NOMO-1 treated with DMSO at 0.1 percent for 48 hours (cell line): Measurements from ENCODE around the gene TAAR2.
"Not testable (repeated sequence)": the region's sequence is repeated elsewhere in the genome, so short reads cannot be mapped to it uniquely, and the experiment has no call there.

Source experiments
- DNase-seq: peaks from one replicate; lab custom pipeline; 2025; ENCODE audit not compliant: unreplicated experiment; lab: John Stamatoyannopoulos, UW

TAAR2 gene

DNA sequence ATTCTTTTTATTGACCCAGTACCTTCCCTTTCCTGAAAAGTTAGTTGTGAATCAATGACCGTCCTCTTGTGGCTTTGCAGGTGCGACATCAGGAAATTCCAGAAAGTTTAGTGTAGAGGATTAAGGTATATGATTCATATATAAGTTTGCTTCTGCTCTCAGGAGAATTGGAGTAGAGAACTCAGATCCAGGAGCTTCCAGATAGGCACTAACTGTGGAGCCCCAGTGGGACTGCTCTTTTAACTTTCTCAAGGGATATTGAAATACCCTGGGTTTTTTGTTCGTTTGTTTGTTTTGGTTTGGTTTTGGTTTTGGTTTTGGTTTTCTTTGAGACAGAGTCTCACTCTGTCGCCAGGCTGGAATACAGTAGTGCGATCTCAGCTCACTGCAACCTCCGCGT is 9.5 kb downstream of the TAAR2 start:
- DNase-seq, result no peak

DNA sequence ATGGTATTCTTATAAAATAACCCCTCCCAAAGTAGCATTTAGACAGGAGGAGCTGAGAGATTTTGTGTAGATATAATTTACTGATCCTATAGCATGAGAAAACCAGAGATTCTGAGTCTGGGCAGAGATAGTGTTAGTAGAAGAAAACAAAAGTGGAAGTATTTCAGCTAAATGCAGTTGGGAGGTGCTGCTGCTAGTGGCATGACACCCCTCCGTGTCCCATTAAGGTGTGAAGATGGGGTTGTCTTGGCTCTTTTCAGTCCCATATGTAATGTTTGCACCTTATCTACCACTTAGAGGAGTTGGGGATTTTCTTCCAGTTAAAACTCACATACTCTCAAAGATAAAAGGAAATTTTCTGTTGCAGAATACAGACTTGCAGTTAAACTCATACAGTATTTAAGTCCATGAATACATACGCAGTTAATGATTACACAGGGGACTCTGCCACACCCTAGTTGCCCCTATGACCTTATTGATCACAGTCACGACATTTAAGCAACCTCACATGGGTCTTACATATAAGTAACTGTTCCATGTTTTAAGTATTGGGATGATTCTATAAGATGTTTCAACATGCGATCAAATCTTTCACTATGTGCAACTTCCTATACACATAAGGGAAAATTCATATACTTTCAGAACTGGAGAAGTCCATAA is 11.5 kb downstream of the TAAR2 start:
- no peak for DNase-seq

DNA sequence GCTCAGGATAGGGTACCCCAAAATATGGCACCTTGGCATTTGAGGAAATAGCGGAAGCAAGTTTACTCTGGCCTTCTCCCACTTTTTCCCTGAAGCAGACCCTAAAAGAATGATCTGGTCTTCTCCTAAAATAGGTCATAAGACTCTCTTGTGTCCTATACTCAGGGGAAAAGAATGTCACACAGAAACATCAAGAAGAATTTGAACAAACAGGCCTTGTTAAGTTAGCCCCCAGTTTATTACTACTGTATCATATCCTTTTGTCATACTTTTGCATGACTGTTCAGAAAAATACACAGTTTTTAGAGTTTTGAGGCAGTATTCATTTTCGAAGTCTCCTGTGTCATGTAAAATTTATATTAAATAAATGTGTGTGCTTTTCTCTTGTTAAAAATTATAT is 12.5 kb downstream of the TAAR2 start:
- DNase-seq, result no peak

DNA sequence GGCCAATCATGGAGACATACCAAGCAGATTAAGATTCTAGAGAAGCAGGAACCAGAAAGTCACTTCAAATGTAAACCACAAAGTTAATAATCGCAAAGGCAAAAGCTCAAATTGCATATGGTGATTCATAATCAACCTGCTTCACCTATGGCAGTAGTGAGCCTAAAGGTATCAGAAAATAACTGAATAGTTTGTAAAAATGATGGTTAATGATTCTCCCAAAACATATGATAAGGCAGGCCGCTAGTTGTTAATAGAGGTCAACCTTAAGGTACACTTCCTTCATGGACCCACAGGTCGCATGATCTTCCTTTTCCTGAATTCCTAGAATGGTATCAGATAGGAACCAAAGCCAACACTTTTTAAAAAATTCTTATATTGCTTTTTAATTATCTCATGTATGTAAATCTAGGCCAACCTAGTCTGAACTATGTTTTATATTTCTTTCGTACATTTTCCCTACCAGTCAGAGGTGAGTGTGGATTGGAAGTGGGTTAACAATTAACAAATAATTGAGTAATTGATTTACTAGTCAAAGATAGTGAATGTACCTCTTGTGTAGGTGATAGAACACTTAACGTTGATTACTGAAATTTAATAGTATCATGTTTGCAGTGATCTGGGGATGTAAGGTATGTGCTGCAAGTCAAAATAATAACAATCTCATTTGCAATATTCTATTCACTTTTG is 16.4 kb downstream of the TAAR2 start:
- DNase-seq, result no peak

DNA sequence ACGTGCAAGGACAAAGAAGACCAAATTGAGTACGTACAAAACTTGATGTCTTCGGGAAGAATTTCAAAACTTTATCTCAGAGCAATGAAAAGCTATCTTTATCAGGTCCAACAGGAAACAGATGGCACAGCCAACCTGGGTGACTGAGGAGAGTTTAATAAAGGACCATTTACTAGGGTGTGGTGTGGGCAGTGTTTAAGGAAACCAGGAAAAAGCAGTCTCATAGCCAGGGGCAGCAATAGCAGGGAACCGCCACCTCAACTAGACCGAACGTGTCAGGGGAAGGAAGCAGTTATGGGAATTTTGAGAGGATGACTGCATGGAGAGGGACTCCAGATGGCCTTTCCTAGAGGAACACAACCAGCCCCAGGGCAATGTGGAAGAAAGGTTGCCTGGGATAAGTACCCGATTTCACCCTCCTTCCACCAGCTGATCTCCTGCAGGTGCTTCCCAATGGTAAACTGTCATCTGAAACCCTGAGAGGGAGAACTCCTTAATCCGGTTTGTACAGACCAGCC is 19.4 kb downstream of the TAAR2 start:
- DNase-seq, result no peak

DNA sequence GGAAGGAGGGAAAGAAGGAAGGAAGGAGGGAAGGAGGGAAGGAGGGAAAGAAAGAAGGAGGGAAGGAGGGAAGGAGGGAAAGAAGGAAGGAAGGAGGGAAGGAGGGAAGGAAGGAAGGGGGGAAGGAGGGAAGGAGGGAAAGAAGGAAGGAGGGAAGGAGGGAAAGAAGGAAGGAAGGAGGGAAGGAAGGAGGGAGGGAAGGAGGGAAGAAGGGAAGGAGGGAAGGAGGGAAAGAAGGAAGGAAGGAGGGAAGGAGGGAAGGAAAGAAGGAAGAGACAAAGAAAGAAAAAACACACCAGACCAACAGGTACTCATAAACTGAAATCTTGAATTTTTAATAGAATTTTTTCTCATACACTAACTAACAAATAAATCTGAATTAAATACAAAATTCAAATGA is 23.2 kb downstream of the TAAR2 start:
- not testable (repeated sequence) for DNase-seq

DNA sequence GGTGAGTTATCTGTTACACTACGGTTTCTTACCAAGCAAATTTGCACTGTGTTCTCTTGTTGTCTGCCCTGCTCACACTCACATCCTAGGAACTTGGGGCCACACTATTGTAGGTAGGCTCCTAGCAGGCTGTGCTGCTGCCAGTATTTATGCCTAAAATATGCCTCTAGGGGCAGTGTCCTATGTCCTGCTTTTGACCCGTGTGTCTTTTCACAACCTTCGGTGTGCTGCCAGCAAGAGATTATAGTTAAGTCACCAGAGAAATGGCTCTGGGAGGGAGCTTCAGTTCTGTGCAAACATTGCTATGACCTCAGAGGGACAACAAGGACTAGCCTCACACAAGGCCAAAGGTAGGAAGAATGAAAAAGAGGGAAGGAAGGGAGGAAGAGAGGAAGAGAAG is 25.6 kb downstream of the TAAR2 start:
- no peak for DNase-seq

DNA sequence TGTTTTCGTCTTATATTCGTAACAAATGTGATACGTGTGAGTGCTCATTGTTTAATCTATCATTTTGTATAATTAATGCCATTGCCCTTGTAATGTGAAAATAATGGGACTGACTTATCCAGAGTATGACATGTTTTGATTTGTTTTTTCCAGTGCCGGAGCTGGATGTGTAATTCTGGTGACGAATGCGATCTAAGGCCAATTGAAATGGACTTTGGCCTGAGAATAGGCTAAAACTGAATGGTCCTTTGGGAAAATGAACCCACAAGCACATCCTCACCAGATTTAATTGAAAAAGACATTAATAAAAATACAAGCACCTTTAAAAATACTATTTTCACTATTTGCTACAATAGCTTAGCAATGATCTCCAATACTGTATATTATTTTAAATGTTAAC is 27.9 kb downstream of the TAAR2 start:
- DNase-seq, result no peak

DNA sequence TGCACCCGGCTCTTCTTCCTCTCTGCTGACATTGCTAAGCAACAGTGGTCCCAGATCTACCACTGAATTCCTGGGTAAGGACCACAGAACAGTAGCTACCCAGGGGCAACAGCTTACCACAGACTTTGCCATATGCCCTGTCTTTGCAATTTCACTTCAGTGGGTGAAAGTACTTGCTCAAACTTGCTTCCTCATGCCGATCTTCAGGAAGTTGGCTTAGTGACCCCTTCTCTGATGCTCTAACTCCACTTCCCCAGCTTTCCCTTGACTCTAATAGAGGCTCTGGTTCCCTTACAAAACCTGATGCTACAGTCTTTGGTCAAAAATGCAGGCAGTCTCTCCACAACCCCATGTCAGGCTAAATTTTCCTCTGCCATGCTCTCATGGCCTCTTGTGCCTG is 31.2 kb downstream of the TAAR2 start:
- DNase-seq, result peak; percentile 28

DNA sequence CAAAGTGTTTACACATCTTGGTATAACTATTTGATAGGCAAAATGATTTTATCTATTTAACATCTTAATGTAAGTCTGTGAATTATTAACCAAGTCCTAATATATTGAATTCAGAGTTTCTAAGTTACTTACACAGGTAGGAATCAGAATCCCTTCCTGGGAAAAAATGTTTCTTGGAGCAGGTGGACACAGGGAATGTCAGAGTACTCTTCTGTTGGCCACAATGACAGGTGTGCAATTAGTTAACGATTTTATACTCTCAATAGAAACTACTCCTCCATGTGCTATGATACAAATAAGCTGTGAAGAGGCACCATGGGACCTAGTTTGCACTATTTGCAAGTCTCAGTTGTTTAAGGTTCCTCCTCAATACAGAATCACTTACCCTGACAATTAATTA is 33.7 kb downstream of the TAAR2 start:
- DNase-seq, result no peak

DNA sequence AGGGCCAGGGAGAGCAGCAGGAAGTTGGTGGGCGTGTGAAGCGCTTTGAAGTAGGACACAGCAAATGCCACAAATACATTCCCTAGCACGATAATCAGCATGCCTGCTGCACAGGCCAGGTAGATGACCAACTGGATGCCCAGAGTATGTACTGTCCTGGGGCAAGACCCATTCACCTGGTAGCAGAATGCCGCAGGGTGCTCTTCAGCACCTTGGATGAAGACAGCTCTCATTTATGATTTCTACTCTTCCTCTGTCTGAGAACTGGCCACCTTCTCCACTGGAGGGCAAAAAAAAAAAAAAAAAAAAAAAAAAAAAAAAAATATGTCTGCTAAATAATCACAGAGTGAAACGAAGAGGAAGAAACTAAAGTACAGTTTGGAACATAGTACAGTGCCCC is 34.6 kb downstream of the TAAR2 start, which contains the start of gene TAAR5:
TAAR5 (minus strand) TSS at position 288 of the 400 bp plus-strand sequence; CDS start at position 233, 55 bp downstream.
- no peak for DNase-seq

DNA sequence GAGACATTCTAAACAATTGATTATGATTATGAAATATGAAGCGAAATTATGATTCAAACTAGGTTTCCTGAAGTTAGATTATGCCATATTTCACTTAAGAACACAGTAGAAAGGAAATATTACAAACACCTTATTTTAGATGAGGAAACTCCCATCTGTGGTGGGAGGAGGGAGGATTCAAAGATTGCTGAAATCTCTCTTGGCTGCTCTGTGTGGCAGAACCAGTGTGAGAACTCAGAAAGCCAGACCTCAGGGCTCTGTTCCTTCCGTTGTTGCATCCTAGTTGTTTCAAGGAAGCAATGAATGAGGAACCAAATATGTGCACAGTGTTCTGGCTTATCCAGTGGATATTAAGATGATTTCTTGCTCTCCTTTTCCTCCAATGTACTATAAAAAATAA is 36.7 kb downstream of the TAAR2 start:
- DNase-seq, result peak; percentile 47

DNA sequence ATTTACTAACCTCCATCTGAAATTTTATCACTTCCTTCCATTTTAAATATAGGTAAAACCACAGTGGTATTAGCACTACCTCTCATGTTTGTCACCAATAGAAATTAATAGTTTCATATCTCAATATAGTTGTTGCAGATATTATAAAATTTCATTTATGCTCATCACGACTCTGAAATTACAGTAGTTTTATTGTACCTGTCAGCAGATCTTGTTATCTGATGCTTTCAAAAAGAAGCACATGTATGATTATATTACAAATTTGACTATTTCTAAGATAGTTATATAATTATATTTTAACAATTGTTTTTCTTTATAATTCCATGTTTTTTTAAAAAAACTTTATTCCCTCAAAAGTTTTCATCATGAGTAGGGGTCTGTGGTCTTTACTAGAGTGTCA is 39.4 kb downstream of the TAAR2 start:
- DNase-seq, result no peak

DNA sequence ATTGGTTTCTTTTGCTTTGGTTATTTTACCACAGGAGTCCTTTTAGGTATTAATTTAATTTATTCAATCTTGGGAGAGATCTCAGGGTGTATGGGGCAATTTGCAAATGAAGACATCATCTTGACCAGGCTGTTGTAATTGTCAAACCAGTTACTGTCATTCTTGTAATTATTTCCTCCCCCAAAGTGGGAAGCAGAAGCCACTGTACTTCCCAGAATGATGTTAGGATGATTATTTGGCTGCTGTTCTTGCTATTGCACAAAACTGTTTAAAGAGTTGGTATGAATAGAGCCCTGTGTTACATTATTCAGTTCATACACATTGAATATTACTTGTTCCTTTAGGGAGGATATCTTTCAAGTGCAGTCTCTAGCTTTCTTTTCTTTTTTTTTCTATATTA is 52.3 kb downstream of the TAAR2 start:
- peak; percentile 6 for DNase-seq

DNA sequence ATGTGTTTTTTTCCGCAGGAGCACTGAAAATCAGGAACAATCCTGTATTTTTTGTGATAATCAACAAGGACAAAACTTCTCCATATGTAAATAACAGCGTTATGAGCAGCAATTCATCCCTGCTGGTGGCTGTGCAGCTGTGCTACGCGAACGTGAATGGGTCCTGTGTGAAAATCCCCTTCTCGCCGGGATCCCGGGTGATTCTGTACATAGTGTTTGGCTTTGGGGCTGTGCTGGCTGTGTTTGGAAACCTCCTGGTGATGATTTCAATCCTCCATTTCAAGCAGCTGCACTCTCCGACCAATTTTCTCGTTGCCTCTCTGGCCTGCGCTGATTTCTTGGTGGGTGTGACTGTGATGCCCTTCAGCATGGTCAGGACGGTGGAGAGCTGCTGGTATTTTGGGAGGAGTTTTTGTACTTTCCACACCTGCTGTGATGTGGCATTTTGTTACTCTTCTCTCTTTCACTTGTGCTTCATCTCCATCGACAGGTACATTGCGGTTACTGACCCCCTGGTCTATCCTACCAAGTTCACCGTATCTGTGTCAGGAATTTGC is 53.8 kb downstream of the TAAR2 start, which contains the start of gene TAAR6:
TAAR6 (plus strand) TSS at position 102 of the 557 bp plus-strand sequence; CDS start at position 102, 0 bp downstream.
- no peak for DNase-seq

DNA sequence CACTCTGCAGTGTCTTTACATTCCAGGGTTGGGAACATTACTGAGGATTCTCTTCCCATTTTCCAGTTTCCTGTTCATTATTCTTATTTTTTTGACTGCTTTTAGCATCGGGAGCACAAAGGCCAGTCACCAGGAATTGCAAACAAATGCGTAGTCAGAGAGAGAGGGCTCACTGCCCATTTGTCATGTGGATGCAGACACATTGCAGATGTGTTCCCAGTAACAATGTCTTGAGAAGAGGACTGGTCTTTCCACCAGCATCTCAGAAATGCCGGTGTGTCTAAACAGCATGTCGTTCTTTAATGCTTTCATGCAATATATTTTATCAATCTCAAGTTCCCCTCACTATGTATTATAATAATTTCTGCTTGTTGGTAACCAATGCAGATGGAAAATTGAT is 54.9 kb downstream of the TAAR2 start:
- no peak for DNase-seq

DNA sequence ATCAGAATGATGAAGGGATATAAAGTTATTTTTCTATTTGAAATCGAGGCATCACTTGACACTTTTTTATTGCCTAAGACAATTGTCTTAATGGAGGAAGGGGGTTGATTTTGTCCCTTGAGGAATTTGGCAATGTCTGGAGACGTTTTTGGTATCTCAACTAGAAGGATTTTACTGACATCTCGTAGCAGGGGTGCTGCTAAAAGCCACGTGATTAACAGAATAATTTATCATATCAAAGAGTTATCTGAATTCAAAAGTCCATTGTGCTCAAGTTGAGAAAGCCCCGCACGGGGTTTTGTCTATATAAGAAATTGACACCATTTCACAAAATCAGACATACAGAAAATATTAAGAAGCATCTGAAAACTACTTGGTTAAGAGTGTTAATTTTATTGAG is 55.5 kb downstream of the TAAR2 start:
- DNase-seq, result no peak

DNA sequence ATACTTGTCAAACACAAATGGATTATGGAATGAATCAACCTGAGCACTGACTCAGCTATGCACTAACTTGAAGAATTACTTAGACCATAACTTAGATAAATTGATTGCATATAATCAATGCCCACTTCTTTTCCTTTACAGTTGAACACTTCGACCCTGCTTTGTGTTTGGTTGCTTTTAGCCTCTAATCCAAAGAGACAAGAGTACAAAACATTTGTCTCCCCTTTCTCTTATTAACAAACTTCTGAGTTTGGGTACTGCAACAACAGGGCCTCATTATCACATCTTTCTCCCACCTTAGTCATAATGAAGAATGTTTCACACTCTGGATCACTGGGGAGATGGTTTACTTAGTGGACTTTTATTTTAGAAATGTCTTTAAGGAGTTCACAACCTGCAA is 56.5 kb downstream of the TAAR2 start:
- no peak for DNase-seq
